HG03045 (cell line): Measurements from ENCODE around the gene CEP162.
"Not testable (repeated sequence)": the region's sequence is repeated elsewhere in the genome, so short reads cannot be mapped to it uniquely, and the experiment has no call there.

Source experiments
- ATAC-seq: cut with Tn5 transposase; IDR thresholded peaks from one replicate; pipeline ENCODE4 v1.9.1; 2021; ENCODE audit warnings: mild to moderate bottlenecking, moderate library complexity; ENCODE audit not compliant: unreplicated experiment

Gene CEP162

DNA sequence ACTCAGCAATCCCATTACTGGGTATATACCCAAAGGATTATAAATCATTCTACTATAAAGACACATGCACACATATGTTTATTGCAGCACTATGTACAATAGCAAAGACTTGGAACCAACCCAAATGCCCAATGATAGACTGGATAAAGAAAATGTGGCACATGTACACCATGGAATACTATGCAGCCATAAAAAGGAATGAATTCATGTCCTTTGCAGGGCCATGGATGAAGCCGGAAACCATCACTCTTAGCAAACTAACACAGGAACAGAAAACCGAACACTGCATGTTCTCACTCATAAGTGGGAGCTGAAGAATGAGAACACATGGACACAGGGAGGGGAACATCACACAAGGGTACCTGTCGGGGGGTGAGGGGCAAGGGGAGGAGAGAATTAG lies 63.1 kb downstream of the CEP162 start:
- ATAC-seq: not testable (repeated sequence)

GRCh38 chr6:84161190-84161589 lies 66.3 kb downstream of the CEP162 start:
- ATAC-seq: no peak

- ATAC-seq: no peak
Observed at GRCh38 chr6:84156306-84156705, 71.1 kb downstream of the CEP162 start.

DNA sequence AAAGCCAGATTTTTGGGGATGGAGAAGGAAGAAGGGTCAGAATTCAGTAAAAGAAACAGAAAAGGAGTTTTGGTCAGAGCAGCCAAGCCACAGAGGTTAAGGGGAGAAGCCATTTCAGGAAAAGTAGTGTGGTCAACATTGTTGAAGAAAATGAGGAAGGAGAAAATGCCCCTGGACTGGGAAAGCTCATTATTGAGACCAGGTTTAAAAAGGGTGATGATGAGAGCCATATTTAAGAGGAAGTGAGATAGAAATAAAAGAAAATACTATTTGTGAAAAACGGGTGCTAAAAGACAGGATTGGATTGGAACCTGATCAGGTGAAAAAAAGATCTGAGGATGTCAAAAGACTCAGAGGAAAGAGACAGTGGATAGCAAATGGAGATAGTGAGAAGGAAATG lies 75.8 kb downstream of the CEP162 start:
- ATAC-seq: no peak

- peak; percentile 88 for ATAC-seq
Observed at GRCh38 chr6:84150705-84151104, 76.7 kb downstream of the CEP162 start.

DNA sequence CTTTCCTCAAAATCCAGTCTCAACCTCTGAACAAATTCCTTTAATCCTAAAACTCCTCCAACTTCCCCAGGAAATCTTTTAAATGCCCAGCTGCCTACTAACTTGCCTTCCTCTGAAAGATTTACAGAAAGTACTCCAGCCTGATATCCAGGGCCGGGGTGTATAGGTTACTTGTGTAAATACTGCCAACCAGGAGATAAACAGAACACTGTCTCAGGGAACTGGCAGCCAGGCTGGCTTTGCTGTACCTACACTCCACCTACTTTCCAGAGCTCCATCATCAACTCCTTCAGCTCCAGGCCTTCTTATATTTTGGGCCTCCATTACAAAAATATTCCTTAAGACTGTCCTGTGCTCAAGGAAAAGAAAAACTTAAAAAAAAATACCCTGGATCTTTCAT lies 85.9 kb downstream of the CEP162 start:
- no peak for ATAC-seq

DNA sequence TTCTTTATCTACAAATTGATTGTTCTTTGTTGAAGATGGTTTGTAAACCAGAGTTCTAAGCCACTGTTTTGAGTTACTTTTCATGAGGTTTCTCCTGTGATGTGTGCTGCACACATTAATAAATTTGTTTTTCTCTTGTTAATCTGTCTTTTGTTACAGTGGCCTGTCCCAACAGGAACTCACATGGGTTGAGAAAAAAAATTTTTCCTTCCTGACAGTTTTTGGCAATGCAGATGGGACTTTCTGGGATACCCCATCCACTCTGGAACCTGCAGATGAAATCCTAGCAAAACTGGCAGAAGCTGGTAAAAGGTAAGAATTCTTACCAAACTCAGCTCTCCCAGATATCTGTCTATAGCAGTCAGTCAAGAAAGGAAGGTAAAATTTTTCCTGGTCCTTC lies 88.1 kb downstream of the CEP162 start:
- no peak for ATAC-seq

GRCh38 chr6:84137989-84138575 lies 89.4 kb downstream of the CEP162 start:
- no peak for ATAC-seq

GRCh38 chr6:84137051-84137375 lies 90.4 kb downstream of the CEP162 start:
- ATAC-seq: no peak

GRCh38 chr6:84136364-84137050 lies 90.9 kb downstream of the CEP162 start:
- no peak for ATAC-seq

- ATAC-seq: no peak
Observed at GRCh38 chr6:84135291-84135690, 92.2 kb downstream of the CEP162 start.

- not testable (repeated sequence) for ATAC-seq
Observed at GRCh38 chr6:84133385-84133784, 94.1 kb downstream of the CEP162 start.

DNA sequence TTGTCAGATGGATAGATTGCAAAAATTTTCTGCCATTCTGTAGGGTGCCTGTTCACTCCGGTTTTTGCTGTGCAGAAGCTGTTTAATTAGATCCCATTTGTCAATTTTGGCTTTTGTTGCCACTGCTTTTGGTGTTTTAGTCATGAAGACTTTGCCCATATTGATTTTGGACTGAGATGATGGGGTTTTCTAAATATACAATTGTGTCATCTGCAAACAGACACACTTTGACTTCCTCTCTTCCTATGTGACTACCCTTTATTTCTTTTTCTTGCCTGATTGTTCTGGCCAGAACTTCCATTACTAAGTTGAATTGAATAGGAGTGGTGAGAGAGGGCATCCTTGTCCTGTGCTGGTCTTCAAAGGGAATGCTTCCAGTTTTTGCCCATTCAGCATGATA lies 97.9 kb downstream of the CEP162 start:
- ATAC-seq: not testable (repeated sequence)

DNA sequence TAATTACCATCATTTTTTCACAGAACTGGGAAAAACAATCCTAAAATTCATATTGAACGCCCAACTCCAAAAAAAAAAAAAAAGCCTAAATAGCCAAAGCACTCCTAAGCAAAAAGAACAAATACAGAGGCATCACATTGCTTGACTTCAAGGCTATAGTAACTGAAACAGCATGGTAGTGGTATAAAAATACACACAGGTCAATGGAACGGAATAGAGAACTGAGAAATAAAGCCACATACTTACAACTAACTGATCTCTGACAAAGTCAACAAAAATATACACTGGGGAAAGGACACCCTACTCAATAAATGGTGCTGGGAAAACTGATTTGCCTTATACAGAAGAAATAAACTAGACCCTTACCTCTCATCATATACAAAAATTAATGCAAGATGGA lies 104.3 kb downstream of the CEP162 start:
- no peak for ATAC-seq

- ATAC-seq: no peak
Observed at GRCh38 chr6:84119277-84119676, 108.2 kb downstream of the CEP162 start.

DNA sequence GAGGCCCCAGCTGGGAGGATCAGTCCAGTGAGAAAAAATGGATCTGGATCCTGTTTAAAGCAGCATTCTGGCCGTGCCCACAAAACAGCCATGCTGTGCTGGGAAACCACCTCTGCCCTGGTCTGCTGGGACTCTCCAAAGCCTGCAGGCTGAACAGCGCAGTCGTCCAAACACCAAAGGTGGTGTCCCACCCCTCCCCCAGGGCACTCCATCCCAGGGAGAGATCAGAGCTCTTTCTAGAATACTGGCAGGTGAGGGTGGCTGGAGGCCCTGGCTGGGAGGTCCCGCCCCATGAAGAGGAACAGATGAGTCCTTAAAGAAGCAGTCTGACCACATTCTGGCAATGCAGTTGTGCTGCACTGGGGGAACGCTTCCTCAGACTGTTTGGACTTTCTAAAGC lies 109.3 kb downstream of the CEP162 start:
- ATAC-seq: no peak

GRCh38 chr6:84114933-84115594 lies 112.4 kb downstream of the CEP162 start:
- ATAC-seq: not testable (repeated sequence)

DNA sequence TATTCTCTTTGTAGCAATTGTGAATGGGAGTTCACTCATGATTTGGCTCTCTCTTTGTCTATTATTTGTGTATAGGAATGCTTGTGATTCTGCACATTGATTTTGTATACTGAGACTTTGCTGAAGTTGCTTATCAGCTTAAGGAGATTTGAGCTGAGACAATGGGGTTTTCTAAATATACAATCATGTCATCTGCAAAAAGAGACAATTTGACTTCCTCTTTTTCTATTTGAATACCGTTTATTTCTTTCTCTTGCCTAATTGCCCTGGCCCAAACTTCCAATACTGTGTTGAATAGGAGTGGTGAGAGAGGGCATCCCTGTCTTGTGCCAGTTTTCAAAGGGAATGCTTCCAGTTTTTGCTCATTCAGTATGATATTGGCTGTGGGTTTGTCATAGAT lies 116.1 kb downstream of the CEP162 start:
- not testable (repeated sequence) for ATAC-seq

DNA sequence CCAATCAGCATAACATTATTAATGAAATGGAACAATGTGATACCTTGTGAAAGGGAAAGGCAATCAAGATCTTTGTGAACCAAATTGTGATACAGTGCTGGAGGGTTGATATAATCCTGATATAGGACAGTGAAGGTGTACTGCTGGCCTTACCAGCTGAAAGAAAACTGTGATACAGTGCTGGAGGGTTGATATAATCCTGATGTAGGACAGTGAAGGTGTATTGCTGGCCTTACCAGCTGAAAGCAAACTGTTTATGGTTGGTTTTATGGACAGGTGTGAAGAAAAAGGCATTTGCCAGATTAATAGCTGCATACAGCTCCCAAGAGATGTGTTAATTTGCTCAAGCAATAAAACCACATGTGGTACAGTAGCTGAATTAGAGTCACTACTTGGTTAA lies 119.9 kb downstream of the CEP162 start:
- ATAC-seq: no peak

- not testable (repeated sequence) for ATAC-seq
Observed at GRCh38 chr6:84105215-84105924, 122.1 kb downstream of the CEP162 start.

- ATAC-seq: no peak
Observed at GRCh38 chr6:84103029-84103428, 124.4 kb downstream of the CEP162 start.

- ATAC-seq: no peak
Observed at GRCh38 chr6:84095156-84095555, 132.3 kb downstream of the CEP162 start.
